LHCN-M2 (cell line): ENCODE data around the gene PRSS21. TPM values are rescaled to one million over a fixed set of nuclear protein-coding genes. Genes with fewer than 3 reads are reported as not detected.

Source experiments
- DNase-seq: peaks from one replicate; pipeline ENCODE4 v3.0.0-alpha.2; 2012; ENCODE audit warnings: low read depth
- total RNA-seq: library from RNA; depleted of rRNA; stranded (reverse); fragments of >200 nt; gene quantifications from 2 replicates; pipeline ENCODE4 v1.2.3, GENCODE V29; 2014; rRNA removed

Gene PRSS21
- total RNA-seq, 1 experiment from 2014 or later = not detected

- DNase-seq = peak; percentile 38
Measured at GRCh38 chr16:2860826-2861567, 44.0 kb downstream of the PRSS21 start.

DNA sequence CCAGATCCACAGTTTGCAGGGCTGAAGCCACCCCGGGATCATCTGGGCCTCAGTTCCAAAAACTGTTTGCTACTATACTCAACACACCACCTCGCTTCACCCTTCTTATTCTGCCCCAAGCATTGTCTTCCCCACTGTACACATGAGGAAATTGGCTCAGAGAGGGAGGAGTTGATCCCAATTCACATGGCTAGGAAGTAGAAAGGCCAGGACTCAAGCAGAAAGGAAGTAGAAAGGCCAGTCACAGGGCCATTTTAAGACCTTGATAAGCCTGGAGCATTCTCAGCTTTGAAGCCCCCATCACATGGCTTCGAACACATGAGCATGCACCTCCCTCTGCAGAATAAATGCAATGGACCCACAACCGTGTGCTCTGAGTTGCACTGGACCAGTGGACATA is 48.6 kb downstream of the PRSS21 start:
- no peak for DNase-seq

GRCh38 chr16:2866431-2866830 is 49.4 kb downstream of the PRSS21 start:
- DNase-seq = no peak

DNA sequence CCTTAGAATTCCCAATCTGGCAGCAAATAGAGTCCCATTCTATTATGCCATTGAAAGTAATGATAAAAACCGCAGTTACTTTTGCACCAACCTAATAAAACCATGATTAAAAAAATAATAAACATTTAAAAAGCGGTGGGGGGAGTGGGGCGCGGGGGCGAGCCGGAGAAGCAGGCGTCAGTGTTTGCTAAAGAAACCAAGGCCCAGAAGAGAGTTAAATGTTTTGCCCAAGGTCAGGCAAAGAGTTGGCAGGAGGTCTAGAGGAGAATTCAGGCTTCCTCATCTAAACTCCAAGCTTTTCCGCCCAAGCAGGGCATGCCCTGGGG is 50.6 kb downstream of the PRSS21 start:
- no peak for DNase-seq

- peak; percentile 95 for DNase-seq
Measured at GRCh38 chr16:2867987-2868789, 51.2 kb downstream of the PRSS21 start.

Other genes with a start within 250 kb of the PRSS21 start
- 39.8 and 40.9 TPM in 2 replicates for gene KCTD5, start 134.7 kb upstream of the PRSS21 start, total RNA-seq
- 1.0 and 1.4 TPM in 2 replicates for gene PRSS27, start 97.0 kb upstream of the PRSS21 start, total RNA-seq
- gene SRRM2, start 64.6 kb upstream of the PRSS21 start, total RNA-seq = 66.8 and 84.7 TPM in 2 replicates
- 454 and 1,311 TPM in 2 replicates for gene ELOB, start 40.0 kb upstream of the PRSS21 start, total RNA-seq
- not detected in 2 replicates for gene PRSS33, start 29.7 kb upstream of the PRSS21 start, total RNA-seq
- not detected in 2 replicates for gene PRSS41, start 18.8 kb upstream of the PRSS21 start, total RNA-seq
- gene ZG16B, start 13.1 kb downstream of the PRSS21 start, total RNA-seq = not detected in 2 replicates
- not detected in 2 replicates for gene PRSS22, start 40.9 kb downstream of the PRSS21 start, total RNA-seq
- 70.2 and 79.7 TPM in 2 replicates for gene FLYWCH2, start 66.0 kb downstream of the PRSS21 start, total RNA-seq
- gene FLYWCH1, start 94.7 kb downstream of the PRSS21 start, total RNA-seq = 38.6 and 43.4 TPM in 2 replicates
- 1.5 and 1.7 TPM in 2 replicates for gene KREMEN2, start 147.0 kb downstream of the PRSS21 start, total RNA-seq
- 32.1 and 35.3 TPM in 2 replicates for gene PAQR4, start 152.1 kb downstream of the PRSS21 start, total RNA-seq
- 73.1 and 91.4 TPM in 2 replicates for gene PKMYT1, start 163.2 kb downstream of the PRSS21 start, total RNA-seq
- gene CLDN9, start 195.7 kb downstream of the PRSS21 start, total RNA-seq = not detected in 2 replicates
- gene CLDN6, start 200.9 kb downstream of the PRSS21 start, total RNA-seq = 0.06 TPM in 2 replicates
- gene TNFRSF12A, start 203.1 kb downstream of the PRSS21 start, total RNA-seq = 574 and 676 TPM in 2 replicates
- gene HCFC1R1, start 206.7 kb downstream of the PRSS21 start, total RNA-seq = 20.6 and 28.1 TPM in 2 replicates
- 18.0 and 18.7 TPM in 2 replicates for gene THOC6, start 206.8 kb downstream of the PRSS21 start, total RNA-seq
- not detected in 2 replicates for gene BICDL2, start 219.7 kb downstream of the PRSS21 start, total RNA-seq
- 0.06 and 0.11 TPM in 2 replicates for gene MMP25, start 229.3 kb downstream of the PRSS21 start, total RNA-seq
- 9.6 and 12.3 TPM in 2 replicates for gene IL32, start 248.4 kb downstream of the PRSS21 start, total RNA-seq